AG04450 (cell line): ENCODE results near the gene APEX1. TPM values are rescaled to one million over a fixed set of nuclear protein-coding genes. Genes with fewer than 3 reads are reported as not detected.
"Not testable (repeated sequence)": the region's sequence is repeated elsewhere in the genome, so short reads cannot be mapped to it uniquely, and the experiment has no call there.

Experiments used
- CTCF ChIA-PET: fragments of 300-600, 350-600 bp; formaldehyde crosslinking; extraction: SDS; loops from one replicate; lab custom pipeline; 2022; ENCODE audit warnings: antibody characterized with exemption, inconsistent platforms; lab: Charles Lee
- POLR2A ChIA-PET: fragments of 350-600 bp; formaldehyde crosslinking; extraction: SDS; loops from one replicate; lab custom pipeline; 2021; ENCODE audit warnings: antibody characterized with exemption, inconsistent platforms; lab: Yijun Ruan, JAX
- DNase-seq: peaks from one replicate; pipeline ENCODE4 v3.0.0-alpha.2; 2011; ENCODE audit warnings: low read depth, low spot score
- H3K27ac ChIP-seq: one replicate; pipeline ENCODE4 v1.5.1; 2012; ENCODE audit warnings: low read depth, low read length, control low read depth
- H3K27me3 ChIP-seq: one replicate; pipeline ENCODE4 v1.6.0; 2012; ENCODE audit warnings: low read length; ENCODE audit not compliant: control insufficient read depth, insufficient read depth
- H3K4me3 ChIP-seq: 2 replicates; pipeline ENCODE4 v1.5.1; 2011; ENCODE audit warnings: mild to moderate bottlenecking, low read depth, low read length, control low read depth
- H3K9me3 ChIP-seq: 2 replicates; pipeline ENCODE4 v1.5.1; 2012; ENCODE audit warnings: low read length; ENCODE audit not compliant: control insufficient read depth, insufficient read depth
- polyA plus RNA-seq: library from polyadenylated mRNA; depleted of rRNA; stranded (reverse); fragments of >200 nt; gene quantifications from 2 replicates; pipeline ENCODE4 v1.2.3, GENCODE V29; 2011
- TF ChIP-seq, protein P1 (sequence below): IDR thresholded peaks from 2 replicates; pipeline ENCODE4 v1.5.1; 2011; ENCODE audit warnings: low read depth, low read length, control low read depth, inconsistent platforms

APEX1 gene
- polyA plus RNA-seq, 1 experiment, result 240 TPM

DNA sequence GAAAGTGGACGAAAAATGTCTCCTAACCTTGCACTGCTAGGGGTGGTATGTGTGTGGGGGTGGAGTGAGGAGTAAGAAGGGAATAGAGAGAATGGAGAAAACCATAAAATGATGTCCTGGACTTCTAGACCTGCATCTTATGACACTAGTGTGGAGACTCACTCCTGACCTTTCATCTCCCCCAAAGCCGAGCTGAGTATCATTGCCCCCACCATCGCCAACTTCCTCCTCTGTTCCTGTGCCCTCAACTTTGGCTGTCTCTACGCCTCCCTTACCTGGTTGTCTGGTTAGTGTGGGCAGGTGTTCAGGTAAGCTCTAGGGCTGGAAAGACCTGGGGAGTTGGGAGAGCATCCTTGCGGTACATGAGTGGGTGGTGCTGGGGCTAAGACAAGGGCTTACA lies 14.6 kb upstream of the APEX1 start:
- ChIA-PET CTCF (no interaction called here), POLR2A (interaction anchor here (1.1 kb wide), 1 partner anchor 97 kb away, joined by 3 read pairs; the partner anchor contains the start of gene PARP2)
- DNase-seq, result no peak
- TF ChIP-seq, protein P1, sequence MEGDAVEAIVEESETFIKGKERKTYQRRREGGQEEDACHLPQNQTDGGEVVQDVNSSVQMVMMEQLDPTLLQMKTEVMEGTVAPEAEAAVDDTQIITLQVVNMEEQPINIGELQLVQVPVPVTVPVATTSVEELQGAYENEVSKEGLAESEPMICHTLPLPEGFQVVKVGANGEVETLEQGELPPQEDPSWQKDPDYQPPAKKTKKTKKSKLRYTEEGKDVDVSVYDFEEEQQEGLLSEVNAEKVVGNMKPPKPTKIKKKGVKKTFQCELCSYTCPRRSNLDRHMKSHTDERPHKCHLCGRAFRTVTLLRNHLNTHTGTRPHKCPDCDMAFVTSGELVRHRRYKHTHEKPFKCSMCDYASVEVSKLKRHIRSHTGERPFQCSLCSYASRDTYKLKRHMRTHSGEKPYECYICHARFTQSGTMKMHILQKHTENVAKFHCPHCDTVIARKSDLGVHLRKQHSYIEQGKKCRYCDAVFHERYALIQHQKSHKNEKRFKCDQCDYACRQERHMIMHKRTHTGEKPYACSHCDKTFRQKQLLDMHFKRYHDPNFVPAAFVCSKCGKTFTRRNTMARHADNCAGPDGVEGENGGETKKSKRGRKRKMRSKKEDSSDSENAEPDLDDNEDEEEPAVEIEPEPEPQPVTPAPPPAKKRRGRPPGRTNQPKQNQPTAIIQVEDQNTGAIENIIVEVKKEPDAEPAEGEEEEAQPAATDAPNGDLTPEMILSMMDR, result no peak
- no peak overlapping the region for H3K27ac ChIP-seq
- peaks cover 3% of the 10 kb centered on the region for H3K27me3 ChIP-seq
- no peaks in the 10 kb centered on the region for H3K9me3 ChIP-seq
- no peak overlapping the region for H3K4me3 ChIP-seq

DNA sequence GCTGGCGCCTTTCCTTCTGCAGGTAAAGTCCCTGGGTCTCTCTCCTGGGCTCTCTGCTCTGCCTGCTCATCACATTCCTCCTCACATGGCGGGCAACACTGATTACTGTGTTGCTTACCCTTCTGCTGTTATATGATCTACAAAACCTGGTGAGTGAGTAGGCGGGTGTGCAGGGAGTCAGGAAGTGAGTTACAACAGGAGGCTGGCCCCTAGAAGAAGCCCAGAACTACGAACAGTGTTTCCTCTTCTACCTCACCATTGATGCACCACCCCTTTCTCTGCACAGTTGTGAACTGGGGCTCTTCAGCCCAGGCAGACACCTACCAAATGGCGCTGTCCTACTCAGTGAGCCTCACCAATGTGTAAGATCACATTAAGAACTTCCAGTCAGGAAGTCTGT lies 14.1 kb upstream of the APEX1 start:
- ChIA-PET CTCF (no interaction called here), POLR2A (interaction anchor here (1.1 kb wide), 1 partner anchor 98 kb away, joined by 3 read pairs; the partner anchor contains the start of gene PARP2)
- Histone ChIP-seq H3K4me3 (no peak overlapping the region), H3K9me3 (no peaks in the 10 kb centered on the region), H3K27me3 (peaks cover 3% of the 10 kb centered on the region), H3K27ac (no peak overlapping the region)
- no peak for DNase-seq
- TF ChIP-seq, protein P1, result no peak

DNA sequence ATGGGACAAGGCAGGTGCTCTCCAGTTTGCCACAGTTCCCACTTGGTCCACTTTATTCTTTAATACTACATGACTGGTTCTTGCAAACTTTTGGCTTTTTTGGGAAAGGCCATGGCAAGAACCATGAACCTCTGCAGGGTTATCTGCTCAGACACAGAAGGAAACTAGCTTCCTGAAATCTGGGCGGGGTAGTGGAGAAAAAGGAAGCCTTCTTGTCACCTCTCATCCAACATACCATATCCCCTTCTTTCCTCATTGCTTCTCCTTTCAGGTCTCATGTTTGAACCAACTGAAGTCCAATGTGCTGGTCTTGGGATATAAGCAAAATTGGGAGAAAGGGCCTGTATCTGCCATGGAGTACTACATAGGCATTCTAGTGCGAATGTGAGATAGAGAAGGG lies 13.6 kb upstream of the APEX1 start:
- ChIA-PET POLR2A (interaction anchor here (1.1 kb wide), 1 partner anchor 98 kb away, joined by 3 read pairs; the partner anchor contains the start of gene PARP2), CTCF (no interaction called here)
- peaks cover 3% of the 10 kb centered on the region for H3K27me3 ChIP-seq
- H3K9me3 ChIP-seq, result no peaks in the 10 kb centered on the region
- TF ChIP-seq, protein P1, result no peak
- no peak overlapping the region for H3K4me3 ChIP-seq
- no peak for DNase-seq
- H3K27ac ChIP-seq, result no peak overlapping the region

DNA sequence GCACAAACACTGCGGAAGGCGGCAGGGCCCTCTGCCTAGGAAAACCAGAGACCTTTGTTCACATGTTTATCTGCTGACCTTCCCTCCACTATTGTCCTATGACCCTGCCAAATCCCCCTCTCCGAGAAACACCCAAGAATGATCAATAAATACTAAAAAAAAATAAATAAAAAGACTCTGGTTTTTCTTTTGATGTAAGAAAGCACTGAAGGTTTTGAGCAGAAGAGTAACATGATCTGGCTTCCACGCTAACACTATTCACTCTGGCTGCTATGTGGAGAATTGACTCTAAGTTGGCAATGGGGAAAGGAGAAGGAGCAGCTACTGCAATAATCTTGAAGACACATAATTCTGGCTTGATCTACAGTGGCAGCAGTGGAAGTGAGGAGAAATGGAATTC lies 11.4 kb upstream of the APEX1 start:
- H3K4me3 ChIP-seq, H3K27ac ChIP-seq, POLR2A ChIA-PET, DNase-seq, H3K9me3 ChIP-seq, H3K27me3 ChIP-seq: not testable (repeated sequence)
- CTCF ChIA-PET, result interaction anchor here (2.5 kb wide), 1 partner anchor 28 kb away, joined by 9 read pairs; no protein-coding TSS in a partner anchor

DNA sequence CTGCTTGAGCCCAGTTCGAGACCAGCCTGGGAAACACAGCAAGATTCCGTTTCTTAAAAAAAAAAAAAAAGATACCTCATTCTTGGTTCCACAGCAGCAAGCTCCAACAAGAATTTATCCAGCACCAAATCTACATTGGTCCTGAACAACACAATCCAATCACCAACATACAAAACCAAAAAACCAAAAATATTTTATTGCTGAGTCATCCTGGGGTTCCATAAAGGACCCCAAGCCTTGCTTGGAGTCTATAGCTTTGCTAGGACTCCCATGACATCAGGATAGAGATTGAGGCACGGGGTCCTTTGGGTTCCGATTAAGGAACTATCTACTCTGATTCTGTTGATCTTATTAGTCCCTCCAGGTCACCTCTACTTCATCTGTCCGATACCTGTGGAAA lies 8.1 kb upstream of the APEX1 start:
- H3K27ac ChIP-seq, result no peak overlapping the region
- ChIA-PET POLR2A (no interaction called here), CTCF (no interaction called here)
- TF ChIP-seq, protein P1, result no peak
- DNase-seq, result no peak
- no peaks in the 10 kb centered on the region for H3K9me3 ChIP-seq
- H3K27me3 ChIP-seq, result no peaks in the 10 kb centered on the region
- no peak overlapping the region for H3K4me3 ChIP-seq

DNA sequence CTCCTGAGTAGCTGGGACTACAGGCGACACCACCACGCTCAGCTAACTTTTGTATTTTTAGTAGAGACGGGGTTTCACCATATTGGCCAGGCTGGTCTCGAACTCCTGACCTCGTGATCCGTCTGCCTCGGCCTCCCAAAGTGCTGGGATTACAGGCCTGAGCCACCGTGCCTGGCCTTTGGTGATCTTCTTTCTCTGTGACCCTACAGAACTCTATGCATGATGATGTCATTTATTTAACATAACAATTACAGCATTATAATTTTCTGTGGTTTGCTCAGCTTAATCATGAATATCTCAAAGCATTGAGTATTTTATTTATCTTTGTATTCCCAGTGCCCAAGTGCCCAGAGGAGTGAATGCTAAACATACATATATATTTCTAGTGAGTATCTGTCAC lies 2.2 kb upstream of the APEX1 start:
- DNase-seq, H3K4me3 ChIP-seq, POLR2A ChIA-PET, H3K27me3 ChIP-seq, H3K27ac ChIP-seq, H3K9me3 ChIP-seq: not testable (repeated sequence)
- CTCF ChIA-PET, result interaction anchor here (0.7 to 4.0 kb wide), 2 partner anchors 38 to 161 kb away, joined by 3 to 30 read pairs; no protein-coding TSS in a partner anchor
